K562 (cell line): Measurements from ENCODE around the gene P2RX1.
A peak's percentile ranks its signal among the peaks of the same experiment; 100 is the strongest.

Experiments used
- BHLHE40 ChIP-seq: IDR thresholded peaks from 2 replicates; pipeline ENCODE4 v1.6.1; 2011; ENCODE audit warnings: low read length, improper control_type of control experiment
- CUX1 ChIP-seq: fragments of 200-800 bp; sonication (Bioruptor generic); IDR thresholded peaks from 2 replicates; pipeline ENCODE4 v1.6.1; 2016; ENCODE audit warnings: missing genetic modification characterization, missing compliant biosample characterization
- JUND ChIP-seq, 2 experiments: IDR thresholded peaks; 2 replicates in 1 of 2; 3 replicates in 1 of 2; pipeline ENCODE4 v1.6.1; 2011; ENCODE audit warnings: borderline replicate concordance in 2 of 2, low read depth in 2 of 2, low read length in 2 of 2, improper control_type of control experiment in 1 of 2, missing biosample characterization in 1 of 2, missing genetic modification characterization in 1 of 2, missing genetic modification reagents in 1 of 2
- KAT7 ChIP-seq: sonication (generic); formaldehyde crosslinking; IDR thresholded peaks from 2 replicates; pipeline ENCODE4 v1.8.0; 2022; ENCODE audit warnings: missing genetic modification reagents, mild to moderate bottlenecking, borderline replicate concordance
- POLR2AphosphoS5 ChIP-seq: IDR thresholded peaks from 2 replicates; pipeline ENCODE4 v1.6.1; 2011; ENCODE audit warnings: mild to moderate bottlenecking, low read depth, low read length, moderate library complexity; ENCODE audit not compliant: control insufficient read depth, insufficient read depth
- ZNF274 ChIP-seq: IDR thresholded peaks from 2 replicates; pipeline ENCODE4 v1.6.1; 2011; ENCODE audit warnings: low read depth, mild to moderate bottlenecking, low read length, moderate library complexity, borderline replicate concordance
- ZNF584 ChIP-seq: fragments of 200-800 bp; sonication (Bioruptor generic); IDR thresholded peaks from 2 replicates; pipeline ENCODE4 v1.6.1; 2016; ENCODE audit warnings: low read depth, mild to moderate bottlenecking, missing genetic modification characterization, missing compliant biosample characterization

DNA sequence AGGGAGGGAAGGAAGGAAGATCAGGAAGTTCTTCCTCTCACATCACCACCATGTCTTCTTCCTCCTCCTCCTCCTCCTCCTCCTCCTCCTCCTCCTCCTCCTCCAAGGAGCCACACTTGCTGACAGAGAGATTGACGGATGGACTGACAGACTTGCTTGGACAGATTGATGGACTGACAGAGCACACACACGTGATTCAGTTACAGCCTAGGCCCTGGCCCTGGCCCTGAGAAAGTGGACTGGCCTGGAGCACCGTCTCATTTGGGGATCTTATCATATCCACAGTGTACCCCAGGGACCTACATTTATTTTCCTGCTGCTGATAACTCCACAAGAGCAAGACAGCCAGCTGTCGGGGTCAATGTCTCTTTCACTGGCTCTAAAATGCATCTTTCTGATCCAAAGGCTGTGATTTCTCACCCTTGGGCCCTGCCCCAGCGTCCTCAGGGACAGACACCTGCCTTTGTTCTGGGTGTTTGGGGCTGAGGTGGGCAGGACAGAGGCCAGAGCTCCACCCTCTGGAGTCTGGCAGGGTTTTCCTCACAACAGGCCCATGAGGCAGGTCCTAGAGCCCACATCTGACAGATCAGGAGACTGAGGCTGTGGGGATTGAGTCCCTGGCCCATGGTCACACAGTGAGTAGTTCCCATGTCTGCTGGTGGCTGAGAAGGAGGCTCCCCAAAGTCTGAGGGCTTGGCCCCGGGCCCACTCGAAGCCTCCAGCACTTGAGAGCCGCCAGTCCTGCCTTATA, 2.3 kb upstream of the P2RX1 start:
- TF ChIP-seq ZNF584 (no peak), POLR2AphosphoS5 (no peak), ZNF274 (no peak), KAT7 (CRISPR knock-in tag) (no peak), CUX1 (CRISPR knock-in tag) (no peak), JUND (IDR thresholded peaks at IDR 0.05; ENCODE audit: borderline replicate concordance, low read depth, low read length) (no peak), JUND (tag; IDR thresholded peaks at IDR 0.05; ENCODE audit: borderline replicate concordance, low read depth, low read length) (no peak), BHLHE40 (peak; percentile 65)
